GM18502 (cell line): Measurements from ENCODE around the gene ICE2.
A peak's percentile ranks its signal among the peaks of the same experiment; 100 is the strongest.

ENCODE experiments used
- ATAC-seq: cut with Tn5 transposase; IDR thresholded peaks from one replicate; pipeline ENCODE4 v1.9.1; 2021; ENCODE audit warnings: mild to moderate bottlenecking; ENCODE audit not compliant: unreplicated experiment, poor library complexity

Gene ICE2

DNA sequence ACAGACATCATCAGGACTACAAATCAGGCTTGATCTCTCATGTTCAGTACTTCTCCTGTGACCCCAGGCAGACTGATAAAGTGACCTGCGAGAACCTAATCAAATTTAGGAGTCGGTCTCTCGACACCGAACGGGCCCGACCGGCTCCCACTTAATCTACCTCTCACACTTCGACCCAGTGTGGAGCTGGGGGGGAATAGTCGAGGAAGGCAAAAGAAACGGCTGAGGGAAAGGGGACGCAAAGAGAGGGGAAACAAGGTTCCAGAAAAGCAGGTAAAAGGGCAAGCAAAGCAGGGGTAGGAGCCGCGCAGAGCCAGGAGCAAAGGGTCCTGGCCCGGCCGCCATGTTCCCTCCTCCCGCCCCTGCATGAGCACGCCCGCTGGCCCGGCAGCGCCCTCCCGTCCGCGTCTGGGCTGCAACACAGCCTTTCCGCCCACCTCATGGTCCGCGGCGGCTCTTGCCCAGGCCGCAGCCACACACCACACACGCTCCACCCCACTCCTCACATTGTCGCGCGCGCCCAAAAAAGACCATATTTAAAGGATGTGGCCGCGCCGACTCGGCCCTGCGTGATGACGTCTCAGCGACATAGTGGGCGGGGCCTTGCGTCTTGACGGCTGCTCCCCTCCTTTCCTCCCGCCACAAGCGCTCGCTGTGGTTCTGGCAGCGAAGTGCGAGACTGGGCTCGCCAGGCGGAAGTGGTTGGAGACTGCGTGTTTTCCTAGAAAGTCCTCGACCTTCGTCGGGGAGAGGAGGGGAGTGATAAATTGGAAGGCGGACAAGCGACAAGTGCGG, at the start of gene ICE2:
ICE2 (minus strand) TSS at position 577 of the 795 bp plus-strand sequence. CDS start 1,165 bp downstream, outside the sequence.
- ATAC-seq: peak; percentile 84

- ATAC-seq: peak; percentile 48
Measured at GRCh38 chr15:60528530-60528929, 49.6 kb upstream of the ICE2 start.

GRCh38 chr15:60527456-60527855, 48.5 kb upstream of the ICE2 start:
- ATAC-seq: no peak

DNA sequence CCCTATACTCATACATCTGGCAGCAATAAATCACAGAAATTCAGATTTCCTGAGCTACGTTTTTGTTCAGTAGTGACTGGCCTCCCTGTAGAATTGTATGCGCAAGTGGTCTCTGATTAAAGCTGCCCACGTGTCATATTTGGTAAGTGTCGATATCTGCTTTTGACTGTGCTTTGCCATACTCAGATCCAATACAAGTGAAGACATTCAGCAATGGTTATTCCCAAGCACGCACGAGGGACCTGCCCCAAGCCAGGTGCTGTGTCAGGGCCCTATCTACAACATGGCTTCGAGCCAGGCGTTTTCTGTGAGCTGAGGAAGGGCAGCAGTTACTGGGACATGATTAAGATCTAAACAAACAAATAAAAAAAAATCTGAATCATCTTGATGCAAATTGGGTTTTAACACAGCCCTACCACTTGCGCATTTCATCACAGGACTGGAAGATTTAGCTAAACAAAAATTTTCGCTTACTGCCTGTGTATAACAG, 47.2 kb upstream of the ICE2 start:
- no peak for ATAC-seq

DNA sequence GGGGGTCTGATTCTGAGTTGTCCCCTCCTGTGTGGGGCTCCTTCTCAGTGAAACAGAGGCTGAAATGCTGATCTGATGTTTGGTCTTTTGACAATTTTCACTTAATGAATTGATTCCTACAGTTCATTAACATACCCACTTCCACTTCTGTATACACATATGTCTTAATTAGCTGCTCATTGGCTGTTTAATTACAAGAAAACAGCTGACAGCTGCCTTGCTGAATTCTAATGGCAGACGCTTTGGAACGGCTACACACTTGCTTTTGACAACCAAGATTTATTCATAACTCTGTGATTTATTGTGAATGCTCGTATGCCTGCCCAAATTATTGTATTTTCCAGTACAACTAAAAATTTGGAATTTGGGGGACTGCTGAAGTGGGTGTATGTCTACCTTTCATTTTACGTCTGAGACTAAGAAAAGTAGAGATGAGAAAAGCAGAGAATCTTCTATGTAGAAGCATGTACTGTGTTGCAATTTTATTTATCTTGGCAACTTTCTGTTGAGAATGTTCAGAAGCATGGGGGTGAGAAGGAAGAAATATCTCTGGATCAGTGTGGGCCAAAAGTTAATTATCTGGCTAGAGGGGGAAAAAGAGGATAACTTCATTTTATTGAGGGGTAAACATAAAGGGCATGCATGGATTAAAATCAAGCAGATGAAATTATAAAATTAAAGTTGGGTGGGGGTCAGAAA, 46.5 kb upstream of the ICE2 start:
- ATAC-seq: no peak

DNA sequence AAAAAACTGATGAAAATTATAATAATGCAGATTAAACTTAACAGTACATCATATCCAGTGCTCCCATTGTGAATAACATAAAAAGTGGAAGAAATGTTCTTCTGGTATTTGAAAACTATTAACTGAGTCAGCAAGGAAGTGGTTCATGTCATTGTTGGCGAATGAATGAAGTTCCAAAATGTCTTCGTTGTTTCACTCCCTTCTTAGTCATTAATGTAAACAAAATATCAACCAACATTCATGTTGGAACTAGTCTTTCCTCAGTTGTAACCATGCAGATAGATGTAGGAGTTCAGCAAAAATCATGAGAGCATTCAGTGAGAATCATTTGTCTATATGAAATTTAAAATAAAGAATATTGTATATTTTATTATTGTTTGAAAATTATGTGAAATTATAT, 44.1 kb upstream of the ICE2 start:
- ATAC-seq: no peak

GRCh38 chr15:60520825-60521368, 42.0 kb upstream of the ICE2 start:
- no peak for ATAC-seq

- no peak for ATAC-seq
Measured at GRCh38 chr15:60520013-60520824, 41.3 kb upstream of the ICE2 start.

- no peak for ATAC-seq
Measured at GRCh38 chr15:60519218-60519617, 40.3 kb upstream of the ICE2 start.

- no peak for ATAC-seq
Measured at GRCh38 chr15:60518511-60518910, 39.6 kb upstream of the ICE2 start.

- ATAC-seq: no peak
Measured at GRCh38 chr15:60514261-60514881, 35.4 kb upstream of the ICE2 start.

DNA sequence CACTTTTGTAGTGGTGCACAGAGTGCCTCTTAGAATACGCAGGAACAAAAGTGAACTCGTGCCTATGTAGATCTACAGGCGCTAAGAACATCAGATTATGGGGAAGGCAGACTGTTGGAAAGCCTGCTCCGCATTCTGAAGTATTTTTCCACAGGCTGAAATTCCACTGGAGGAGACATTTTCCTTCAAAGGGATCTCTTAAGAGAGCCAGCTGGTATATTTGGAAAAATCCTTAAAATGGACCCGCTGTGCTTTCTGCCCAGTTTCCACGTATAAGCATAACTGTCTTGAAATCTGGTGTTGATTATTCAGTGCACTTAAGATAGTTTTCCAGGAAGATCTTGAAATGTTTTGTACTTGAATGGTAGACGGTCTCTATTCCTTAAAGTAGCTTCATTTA, 34.7 kb upstream of the ICE2 start:
- ATAC-seq: no peak

GRCh38 chr15:60512937-60513336, 34.0 kb upstream of the ICE2 start:
- ATAC-seq: no peak

GRCh38 chr15:60511351-60512031, 32.5 kb upstream of the ICE2 start:
- ATAC-seq: no peak

GRCh38 chr15:60510006-60510405, 31.1 kb upstream of the ICE2 start:
- no peak for ATAC-seq

DNA sequence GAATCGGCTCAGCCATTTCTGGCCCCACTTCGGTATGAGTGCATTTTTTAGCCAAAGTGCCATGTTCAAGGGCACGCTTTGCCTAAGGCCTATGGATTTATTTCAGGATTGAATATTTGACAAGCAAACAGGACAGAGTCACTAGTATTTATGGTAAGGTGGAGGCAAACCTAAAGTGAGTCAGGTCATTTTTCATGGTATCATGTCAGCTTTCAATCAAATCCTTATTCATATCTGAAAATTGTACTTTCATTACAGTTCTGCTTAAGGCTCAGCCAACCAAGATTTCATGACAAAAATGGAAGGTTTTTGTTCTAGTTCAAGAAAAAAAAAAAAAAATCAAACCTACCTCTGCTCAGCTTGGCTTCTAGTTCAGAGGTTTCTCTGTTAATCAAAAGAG, 30.5 kb upstream of the ICE2 start:
- no peak for ATAC-seq

DNA sequence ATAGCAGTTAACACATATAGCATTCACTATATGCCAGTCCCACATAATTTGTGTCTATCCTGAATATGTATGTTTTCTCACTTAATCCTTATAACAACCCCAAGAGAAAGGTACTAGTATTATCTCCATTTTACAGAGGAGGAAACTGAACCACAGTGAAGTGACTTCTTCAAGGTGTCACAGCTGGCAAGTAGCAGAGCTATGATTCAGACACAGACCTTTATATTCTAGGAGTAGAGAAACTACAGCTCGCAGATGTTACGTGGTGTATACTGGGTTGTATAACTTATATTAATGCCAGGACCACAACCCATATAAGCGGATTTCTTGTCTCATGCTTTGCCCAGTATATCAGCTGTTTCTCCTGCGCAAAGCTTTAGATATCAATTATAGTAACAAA, 29.5 kb upstream of the ICE2 start:
- no peak for ATAC-seq

GRCh38 chr15:60507596-60508424, 28.9 kb upstream of the ICE2 start:
- peak; percentile 86 for ATAC-seq

DNA sequence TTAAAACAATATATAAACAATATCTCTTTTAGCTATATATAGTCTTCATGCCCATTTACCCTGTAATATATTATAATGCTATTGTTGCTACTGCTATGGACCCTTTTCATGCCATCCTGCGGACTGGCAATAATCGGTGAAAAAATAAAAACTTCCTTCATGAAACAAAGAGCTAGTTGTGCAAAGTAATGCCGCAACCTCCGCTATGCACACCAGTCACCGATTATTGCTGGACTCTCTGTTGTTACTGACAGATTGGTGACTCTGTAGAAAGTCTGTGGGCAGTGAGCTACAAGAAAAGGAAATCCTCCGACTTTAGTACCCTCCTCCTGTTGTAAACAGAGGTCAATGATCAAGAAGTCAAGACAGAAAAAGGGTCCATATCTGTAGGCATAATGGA, 17.9 kb upstream of the ICE2 start:
- ATAC-seq: no peak
